Osteoblast (primary cell): Measurements from ENCODE around the gene PRH1. TPM values are rescaled to one million over a fixed set of nuclear protein-coding genes. Genes with fewer than 3 reads are reported as not detected.

ENCODE experiments used
- DNase-seq: peaks from one replicate; pipeline ENCODE4 v3.0.0; 2011; ENCODE audit warnings: low spot score, mixed read lengths; ENCODE audit not compliant: insufficient read length; ENCODE audit errors: missing footprints
- H2AFZ ChIP-seq: 2 replicates; pipeline ENCODE4 v1.6.0; 2011; ENCODE audit warnings: mild to moderate bottlenecking, low read length
- H3K27ac ChIP-seq: 2 replicates; pipeline ENCODE4 v1.5.1; 2011; ENCODE audit warnings: mild to moderate bottlenecking, low read depth, low read length, moderate library complexity
- H3K27me3 ChIP-seq: 2 replicates; pipeline ENCODE4 v1.6.0; 2012; ENCODE audit warnings: mild to moderate bottlenecking, control low read depth, inconsistent platforms, low read length, moderate library complexity; ENCODE audit not compliant: insufficient read depth
- H3K36me3 ChIP-seq: 2 replicates; pipeline ENCODE4 v1.5.1; 2011; ENCODE audit warnings: mild to moderate bottlenecking, low read length, control low read depth, moderate library complexity; ENCODE audit not compliant: insufficient read depth
- H3K4me1 ChIP-seq: 2 replicates; pipeline ENCODE4 v1.5.1; 2011; ENCODE audit warnings: mild to moderate bottlenecking, low read length, control low read depth, moderate library complexity; ENCODE audit not compliant: insufficient read depth
- H3K4me2 ChIP-seq: 2 replicates; pipeline ENCODE4 v1.6.0; 2011; ENCODE audit warnings: mild to moderate bottlenecking, low read length; ENCODE audit not compliant: insufficient read depth
- H3K4me3 ChIP-seq: fragments of 200-600 bp; sonication (generic); 3 replicates; pipeline ENCODE4 v1.5.1; 2012; ENCODE audit warnings: mild to moderate bottlenecking, low read length, inconsistent platforms; ENCODE audit not compliant: insufficient read depth
- H3K79me2 ChIP-seq: 2 replicates; pipeline ENCODE4 v1.6.0; 2012; ENCODE audit warnings: mild to moderate bottlenecking, low read length, control low read depth, inconsistent platforms; ENCODE audit not compliant: insufficient read depth
- H3K9me3 ChIP-seq: 2 replicates; pipeline ENCODE4 v1.5.1; 2011; ENCODE audit warnings: low read depth, low read length, control low read depth
- H4K20me1 ChIP-seq: 2 replicates; pipeline ENCODE4 v1.6.0; 2012; ENCODE audit warnings: mild to moderate bottlenecking, low read length, control low read depth; ENCODE audit not compliant: insufficient read depth
- CTCF ChIP-seq: IDR thresholded peaks from 2 replicates; pipeline ENCODE4 v1.5.1; 2011; ENCODE audit warnings: mild to moderate bottlenecking, low read depth, low read length, moderate library complexity; ENCODE audit errors: extremely low read depth
- total RNA-seq: library from RNA; depleted of rRNA; stranded (reverse); fragments of >200 nt; gene quantifications from 2 replicates; pipeline ENCODE4 v1.2.3, GENCODE V29; 2012

Gene PRH1
- total RNA-seq, 1 donor, result 24.2 TPM

- TF ChIP-seq CTCF, result no peak
- Histone ChIP-seq H3K79me2 (no peaks in the 10 kb centered on the region), H2AFZ (no peak overlapping the region), H3K27me3 (no peaks in the 10 kb centered on the region), H3K9me3 (no peaks in the 10 kb centered on the region), H3K4me2 (no peak overlapping the region), H4K20me1 (no peaks in the 10 kb centered on the region), H3K4me1 (no peaks in the 10 kb centered on the region), H3K27ac (no peak overlapping the region), H3K4me3 (no peak overlapping the region), H3K36me3 (no peaks in the 10 kb centered on the region)
- no peak for DNase-seq
These were observed 26.3 kb upstream of the PRH1 start for GRCh38 chr12:10910380-10910779.

- no peak within 1 kb of the TSS for H2AFZ ChIP-seq
- no peak for DNase-seq
- H3K36me3 ChIP-seq, result no peaks in the 10 kb centered on the region
- H3K27me3 ChIP-seq, result no peaks in the 10 kb centered on the region
- H4K20me1 ChIP-seq, result no peaks in the 10 kb centered on the region
- H3K79me2 ChIP-seq, result no peaks in the 10 kb centered on the region
- TF ChIP-seq CTCF, result no peak
- no peak within 1 kb of the TSS for H3K4me2 ChIP-seq
- H3K9me3 ChIP-seq, result no peaks in the 10 kb centered on the region
- no peak within 1 kb of the TSS for H3K4me3 ChIP-seq
- H3K4me1 ChIP-seq, result no peaks in the 10 kb centered on the region
- H3K27ac ChIP-seq, result no peak within 1 kb of the TSS
These were observed 25.4 kb upstream of the PRH1 start, which contains the start of gene TAS2R13 for GRCh38 chr12:10909462-10909861. TSS of gene TAS2R13 (minus strand) at chr12:10909562. CDS start at chr12:10909298, 264 bp downstream.

- Histone ChIP-seq H3K4me2 (no peak overlapping the region), H3K27ac (no peak overlapping the region)
- no peak for TF ChIP-seq CTCF
These were observed 20.6 kb upstream of the PRH1 start for GRCh38 chr12:10904686-10905085.

GRCh38 chr12:10901427-10901826 is 17.4 kb upstream of the PRH1 start:
- no peak for TF ChIP-seq CTCF
- Histone ChIP-seq H3K36me3 (no peaks in the 10 kb centered on the region), H3K4me2 (no peak overlapping the region), H3K27ac (no peak overlapping the region), H2AFZ (no peak overlapping the region), H3K4me1 (no peaks in the 10 kb centered on the region), H3K27me3 (no peaks in the 10 kb centered on the region), H3K79me2 (no peaks in the 10 kb centered on the region), H3K4me3 (no peak overlapping the region), H3K9me3 (no peaks in the 10 kb centered on the region), H4K20me1 (no peaks in the 10 kb centered on the region)
- DNase-seq, result no peak

More at GRCh38 chr12:10904686-10905085, 20.6 kb upstream of the PRH1 start:
- no peak overlapping the region for H2AFZ ChIP-seq
- H3K27me3 ChIP-seq, result no peaks in the 10 kb centered on the region
- no peak for DNase-seq
- no peaks in the 10 kb centered on the region for H3K9me3 ChIP-seq
- no peaks in the 10 kb centered on the region for H3K4me1 ChIP-seq
- no peak overlapping the region for H3K4me3 ChIP-seq
- H4K20me1 ChIP-seq, result no peaks in the 10 kb centered on the region
- no peaks in the 10 kb centered on the region for H3K79me2 ChIP-seq
- no peaks in the 10 kb centered on the region for H3K36me3 ChIP-seq
